Heart right ventricle (tissue), 16 donors: ENCODE data around the gene YWHAQ. TPM values are rescaled to one million over a fixed set of nuclear protein-coding genes. Genes with fewer than 3 reads are reported as not detected.

Experiments used
- ATAC-seq, 8 donors: fragments of 200-7000 bp; cut with Tn5 transposase; one replicate each; pipeline ENCODE4 v1.9.1; 2020; ENCODE audit warnings: mild to moderate bottlenecking in 8 of 8, moderate library complexity in 8 of 8, moderate number of reproducible peaks in 1 of 8
- DNase-seq, 2 donors: peaks; one replicate each; pipeline ENCODE4 v3.0.0-alpha.2; 2020
- H3K27ac ChIP-seq, 10 donors: fragments of 200-600 bp; sonication (generic) in 2 of 10; one replicate each; pipeline versions ENCODE4 v1.5.0 to v1.8.0; 2020 to 2022; ENCODE audit warnings: mild to moderate bottlenecking in 3 of 10
- H3K27me3 ChIP-seq, 7 donors: fragments of 200-600 bp; one replicate each; pipeline ENCODE4 v1.8.0; 2021 to 2022; ENCODE audit warnings: mild to moderate bottlenecking in 2 of 7
- H3K36me3 ChIP-seq, 9 donors: fragments of 200-600 bp; sonication (generic) in 1 of 9; one replicate each; pipeline versions ENCODE4 v1.5.0 to v1.8.0; 2020 to 2022; ENCODE audit warnings: mild to moderate bottlenecking in 2 of 9
- H3K4me1 ChIP-seq, 9 donors: fragments of 200-600 bp; sonication (generic) in 1 of 9; one replicate each; pipeline versions ENCODE4 v1.5.0 to v1.8.0; 2020 to 2022; ENCODE audit warnings: mild to moderate bottlenecking in 4 of 9
- H3K4me3 ChIP-seq, 10 donors: fragments of 200-600 bp; sonication (generic) in 2 of 10; one replicate each; pipeline versions ENCODE4 v1.5.0 to v1.8.0; 2020 to 2022; ENCODE audit warnings: mild to moderate bottlenecking in 7 of 10, moderate library complexity in 2 of 10
- H3K9me3 ChIP-seq, 11 donors: fragments of 200-600 bp in 10 of 11; sonication (generic) in 2 of 11; one replicate each; pipeline versions ENCODE4 v1.5.0 to v1.8.0; 2013 to 2022; ENCODE audit warnings: mild to moderate bottlenecking in 2 of 11, control low read depth in 1 of 11, moderate library complexity in 1 of 11
- CTCF ChIP-seq, 9 donors: fragments of 200-600 bp; sonication (generic) in 2 of 9; IDR thresholded peaks; one replicate each; pipeline versions ENCODE4 v1.5.0 to v1.8.0; 2021 to 2022; ENCODE audit warnings: antibody characterized with exemption in 9 of 9, mild to moderate bottlenecking in 5 of 9, moderate library complexity in 1 of 9
- WGBS, 2 donors: extraction: QIAGEN DNeasy Blood & Tissue Kit; methylation state at CpG; one replicate each; pipeline ENCODE4 v1.1.7; 2013; ENCODE audit warnings: inconsistent platforms in 1 of 2; 5-methylcytosine and 5-hydroxymethylcytosine counted together
- intact Hi-C, 10 donors: fragments of 100-400 bp; cut with DNase I; formaldehyde crosslinking; loops; one replicate each; pipeline versions ENCODE4 v1.11.1 to v1.14.2; 2022
- polyA plus RNA-seq, 2 donors: library from polyadenylated mRNA; stranded (reverse); fragments of 200-250 nt; gene quantifications; one replicate each; pipeline ENCODE4 v1.2.3, GENCODE V29; 2013
- total RNA-seq, 10 donors: library from RNA; stranded (reverse); fragmentation: NEBNext Ultra II Directional in 3 of 10; extraction: Animal tissue kit (Norgen Biotek cat#: 25700) in 3 of 10; gene quantifications; one replicate each; pipeline versions ENCODE4 v1.2.1 to v1.2.4, GENCODE V29; 2021 to 2023
- donor health status: Arrhythmogenic right ventricular cardiomyopathy.
- donor health status: ischemic (EF 13 %, LVEDD 7.1; RV severe dilation, severe dysfunction).
- donor health status: healthy with polysubstance abuse.
- donor health status: DM: no; HTN: yes; CAD: no.
- donor health status: DM: no; HTN: no; CAD: no.
- donor health status: ischemic (EF 25% LVEDD 6.9; RV normal size, moderate dysfunction).
- donor health status: ischemic (EF 25% LVEDD 5.7; RV mildly dilated, moderate dysfunction).
- donor health status: healthy.
- donor health status: DM: yes; HTN: yes; CAD: no.
- donor health status: Ischemic cardiomyopathy.
- donor health status: ischemic (EF 35%, LVEDD 5.7; RV mildly dilated, moderate dysfunction).
- donor health status: nonischemic (EF 11% LVEDD 7.7; RV severe dilation, severe dysfunction).
- donor health status: DM: yes; HTN: yes; CAD: no.
- donor health status: PGD.
- donor health status: ischemic (EF 29% LVEDD 5.4; RV normal size, mild dysfunction).
- donor health status: nonischemic (EF 23%, LVEDD 6.1; RV moderate dilation, normal function).

YWHAQ gene
- total and polyA plus RNA-seq, 12 donors = 62.0 to 303 (median 199) TPM

- Histone ChIP-seq H3K4me3 (peak overlapping the region in 1 of 10 donors; percentile 0), H3K9me3 (no peaks in the 10 kb centered on the region), H3K36me3 (no peaks in the 10 kb centered on the region), H3K27me3 (no peaks in the 10 kb centered on the region), H3K27ac (peak overlapping the region in 9 of 10 donors; percentile 7 to 79 (median 58)), H3K4me1 (peaks cover 0 to 54% (median 27%) of the 10 kb centered on the region in 9 donors)
- ATAC-seq = peak in 5 of 8 donors; percentile 25 to 56 (median 37)
- 25 to 40% methylated on average over 2 of the region's 2 CpGs for WGBS, 2 donors
- intact Hi-C loops = loop anchor here in 2 of 10 donors (1.0 to 10.0 kb wide), 2 partner anchors 18 to 50 kb away; no protein-coding TSS in a partner anchor
- no peak for DNase-seq
- TF ChIP-seq CTCF (IDR thresholded peaks at IDR 0.05) = no peak
Observed at GRCh38 chr2:9574331-9574730, 56.5 kb downstream of the YWHAQ start.

GRCh38 chr2:9573840-9574239 is 57.0 kb downstream of the YWHAQ start:
- DNase-seq (no peak), ATAC-seq (no peak)
- 74 to 91% methylated on average over 4 of the region's 4 CpGs for WGBS, 2 donors
- Histone ChIP-seq H3K4me1 (peaks cover 0 to 51% (median 27%) of the 10 kb centered on the region in 9 donors), H3K4me3 (no peak overlapping the region), H3K9me3 (no peaks in the 10 kb centered on the region), H3K36me3 (no peaks in the 10 kb centered on the region), H3K27me3 (no peaks in the 10 kb centered on the region), H3K27ac (peak overlapping the region in 9 of 10 donors; percentile 7 to 79 (median 58))
- intact Hi-C loops = loop anchor here in 2 of 10 donors (1.0 to 10.0 kb wide), 2 partner anchors 18 to 51 kb away; no protein-coding TSS in a partner anchor
- no peak for TF ChIP-seq CTCF (IDR thresholded peaks at IDR 0.05)

GRCh38 chr2:9573013-9573720 is 57.6 kb downstream of the YWHAQ start:
- intact Hi-C loops = loop anchor here in 1 of 10 donors (10.0 kb wide), 1 partner anchor 52 kb away; no protein-coding TSS in a partner anchor
- DNase-seq = no peak
- Histone ChIP-seq H3K27me3 (no peaks in the 10 kb centered on the region), H3K36me3 (no peaks in the 10 kb centered on the region), H3K4me1 (peaks cover 0 to 46% (median 27%) of the 10 kb centered on the region in 9 donors), H3K4me3 (no peak overlapping the region), H3K27ac (peak overlapping the region in 3 of 10 donors; percentile 14 to 79 (median 51)), H3K9me3 (no peaks in the 10 kb centered on the region)
- no peak for ATAC-seq
- TF ChIP-seq CTCF (IDR thresholded peaks at IDR 0.05) = no peak
- 96 to 100% methylated on average over 1 of the region's 1 CpG for WGBS, 2 donors

- Histone ChIP-seq H3K4me3 (no peak overlapping the region), H3K27ac (peak overlapping the region in 1 of 10 donors; percentile 15), H3K9me3 (no peaks in the 10 kb centered on the region), H3K27me3 (no peaks in the 10 kb centered on the region), H3K4me1 (peaks cover 0 to 42% (median 27%) of the 10 kb centered on the region in 9 donors), H3K36me3 (no peaks in the 10 kb centered on the region)
- TF ChIP-seq CTCF (IDR thresholded peaks at IDR 0.05) = no peak
- 66 to 75% methylated on average over 4 of the region's 4 CpGs for WGBS, 2 donors
- no peak for DNase-seq
- intact Hi-C loops = loop anchor here in 1 of 10 donors (10.0 kb wide), 1 partner anchor 54 kb away; no protein-coding TSS in a partner anchor
- ATAC-seq = no peak
Observed at GRCh38 chr2:9570182-9571060, 60.4 kb downstream of the YWHAQ start.
